Omental fat pad (tissue), 4 donors: ENCODE data around the gene LOXL3. TPM values are rescaled to one million over a fixed set of nuclear protein-coding genes. Genes with fewer than 3 reads are reported as not detected.

Source experiments
- ATAC-seq: fragments of 150-250 bp; one replicate; pipeline ENCODE4 v1.9.1; 2016; ENCODE audit warnings: mild to moderate bottlenecking, moderate library complexity; ENCODE audit not compliant: low FRiP score
- DNase-seq: peaks from one replicate; pipeline ENCODE4 v3.0.0-alpha.2; 2019; ENCODE audit warnings: low spot score
- total RNA-seq, 4 donors: library from RNA; depleted of rRNA; stranded (reverse); fragments of >200 nt; gene quantifications; one replicate each; pipeline ENCODE4 v1.1.0, GENCODE V29; 2016
- TF ChIP-seq, protein P1 (sequence below), 3 donors: fragments of 450-650 bp; IDR thresholded peaks; one replicate each; pipeline ENCODE4 v1.5.1; 2016 to 2017; ENCODE audit warnings: antibody characterized with exemption in 3 of 3, mild to moderate bottlenecking in 3 of 3, moderate library complexity in 2 of 3

The LOXL3 gene
- total RNA-seq, 4 donors from 2014 or later, result 7.5 to 12.4 (median 9.1) TPM

DNA sequence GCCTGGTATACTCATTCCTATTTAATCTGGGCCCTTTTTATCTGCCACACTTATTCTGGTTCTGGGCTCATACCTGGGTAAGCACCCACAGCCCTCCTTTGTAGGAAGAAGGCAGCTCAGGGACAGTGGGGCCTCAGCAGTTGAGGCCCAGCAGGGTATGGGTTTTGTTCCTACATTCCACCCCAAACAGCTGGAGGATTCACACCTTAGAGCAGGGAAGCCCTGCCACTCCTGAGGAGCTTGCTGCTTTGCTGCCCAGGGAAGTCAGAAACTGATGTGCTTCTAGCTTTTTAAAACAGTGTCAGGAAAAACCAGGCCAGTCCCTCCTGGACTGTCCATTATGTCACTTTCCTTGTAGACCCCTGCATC, 53.2 kb downstream of the LOXL3 start:
- ATAC-seq (no peak), DNase-seq (no peak)
- TF ChIP-seq, protein P1, sequence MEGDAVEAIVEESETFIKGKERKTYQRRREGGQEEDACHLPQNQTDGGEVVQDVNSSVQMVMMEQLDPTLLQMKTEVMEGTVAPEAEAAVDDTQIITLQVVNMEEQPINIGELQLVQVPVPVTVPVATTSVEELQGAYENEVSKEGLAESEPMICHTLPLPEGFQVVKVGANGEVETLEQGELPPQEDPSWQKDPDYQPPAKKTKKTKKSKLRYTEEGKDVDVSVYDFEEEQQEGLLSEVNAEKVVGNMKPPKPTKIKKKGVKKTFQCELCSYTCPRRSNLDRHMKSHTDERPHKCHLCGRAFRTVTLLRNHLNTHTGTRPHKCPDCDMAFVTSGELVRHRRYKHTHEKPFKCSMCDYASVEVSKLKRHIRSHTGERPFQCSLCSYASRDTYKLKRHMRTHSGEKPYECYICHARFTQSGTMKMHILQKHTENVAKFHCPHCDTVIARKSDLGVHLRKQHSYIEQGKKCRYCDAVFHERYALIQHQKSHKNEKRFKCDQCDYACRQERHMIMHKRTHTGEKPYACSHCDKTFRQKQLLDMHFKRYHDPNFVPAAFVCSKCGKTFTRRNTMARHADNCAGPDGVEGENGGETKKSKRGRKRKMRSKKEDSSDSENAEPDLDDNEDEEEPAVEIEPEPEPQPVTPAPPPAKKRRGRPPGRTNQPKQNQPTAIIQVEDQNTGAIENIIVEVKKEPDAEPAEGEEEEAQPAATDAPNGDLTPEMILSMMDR (IDR thresholded peaks at IDR 0.05), result no peak

DNA sequence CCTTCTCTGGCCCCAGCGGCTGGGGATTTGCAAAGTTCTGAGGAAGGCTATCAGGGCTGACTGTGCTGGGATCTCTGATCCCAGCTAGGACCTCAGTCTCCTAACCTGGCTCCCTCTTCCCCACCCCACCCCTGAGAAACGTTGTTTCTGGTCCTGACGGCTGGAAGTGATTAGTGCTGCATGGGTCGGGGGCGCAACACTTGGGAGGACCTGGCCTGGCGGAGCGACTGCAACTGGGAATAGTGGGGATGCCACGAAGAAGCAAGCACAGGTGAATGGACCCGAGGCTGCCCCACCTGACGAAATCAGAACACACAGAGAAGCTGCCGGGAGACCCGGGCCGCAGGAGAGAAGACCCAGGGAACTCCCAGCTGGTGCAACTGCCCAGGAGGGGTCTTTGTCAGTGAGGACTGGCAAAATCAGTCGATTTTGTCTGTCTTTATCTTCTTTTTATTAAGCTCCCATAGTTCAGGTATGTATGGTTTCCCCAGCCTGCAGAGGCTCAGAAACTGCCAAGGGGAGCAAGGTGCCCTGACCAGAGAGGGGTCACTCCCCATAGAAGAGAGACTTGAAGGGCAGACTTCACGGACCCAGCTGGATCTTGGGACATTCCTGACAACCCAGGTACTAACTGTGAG, 53.7 kb downstream of the LOXL3 start:
- TF ChIP-seq, protein P1 (IDR thresholded peaks at IDR 0.05), result no peak
- DNase-seq, result no peak
- ATAC-seq, result no peak

- DNase-seq (no peak), ATAC-seq (no peak)
- TF ChIP-seq, protein P1 (IDR thresholded peaks at IDR 0.05), result no peak
Measured at GRCh38 chr2:74499267-74499939, 54.3 kb downstream of the LOXL3 start, which contains the start of gene LBX2. Gene LBX2, minus strand, starts transcription at chr2:74499603. Its CDS starts 66 bp downstream, at chr2:74499537.

- TF ChIP-seq, protein P1 (IDR thresholded peaks at IDR 0.05), result no peak
- no peak for DNase-seq
- no peak for ATAC-seq
Measured at GRCh38 chr2:74498500-74499266, 55.1 kb downstream of the LOXL3 start.

GRCh38 chr2:74497777-74498499, 55.8 kb downstream of the LOXL3 start:
- no peak for DNase-seq
- TF ChIP-seq, protein P1 (IDR thresholded peaks at IDR 0.05), result no peak
- ATAC-seq, result peak; percentile 27

DNA sequence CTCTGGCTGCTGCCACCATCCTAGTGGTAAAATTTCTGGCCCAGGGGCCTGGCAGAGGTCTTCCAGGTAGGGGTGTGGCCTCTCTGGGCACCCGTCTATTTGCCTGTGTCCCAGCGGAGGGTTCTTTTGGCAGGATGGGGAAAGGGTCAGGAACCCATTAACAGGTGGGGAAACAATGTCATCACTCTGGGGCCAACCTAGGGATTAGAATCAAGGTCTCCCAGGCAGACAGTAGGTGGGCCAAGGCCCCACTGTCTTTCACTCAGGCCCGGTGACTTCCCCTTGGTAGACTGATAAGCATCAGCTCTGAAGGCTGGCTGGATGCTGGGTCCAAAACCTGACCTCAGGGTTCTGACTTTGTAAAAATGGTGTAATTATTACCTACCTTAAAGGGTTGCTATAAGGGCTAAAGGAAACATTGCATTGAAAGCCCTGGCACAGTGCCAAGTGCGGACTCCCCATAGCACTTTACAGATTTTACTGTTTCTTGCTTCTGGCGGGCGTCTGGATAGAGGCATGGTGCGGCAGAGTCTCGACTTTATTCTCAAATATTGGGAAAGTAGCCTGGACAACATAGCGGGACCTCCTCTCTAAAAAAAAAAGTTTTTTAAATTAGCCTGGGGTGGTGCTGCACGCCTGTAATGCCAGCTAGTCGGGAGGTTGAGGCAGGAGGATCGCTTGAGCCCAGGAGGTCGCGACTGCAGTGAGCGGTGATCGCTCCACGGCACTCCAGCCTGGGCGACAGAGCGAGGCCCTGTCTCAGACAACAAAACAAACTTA, 56.6 kb downstream of the LOXL3 start:
- TF ChIP-seq, protein P1 (IDR thresholded peaks at IDR 0.05), result no peak
- DNase-seq (no peak), ATAC-seq (no peak)
